Keratinocyte (primary cell): ENCODE data around the gene TM2D3. TPM values are rescaled to one million over a fixed set of nuclear protein-coding genes. Genes with fewer than 3 reads are reported as not detected.
A peak's percentile ranks its signal among the peaks of the same experiment; 100 is the strongest.

Experiments
- DNase-seq: peaks from one replicate; pipeline ENCODE4 v3.0.0-alpha.2; 2011; ENCODE audit warnings: low read depth, missing footprints, low spot score
- FAIRE-seq: peaks from 2 replicates; lab custom pipeline; 2011; peaks lifted over from hg19 to GRCh38; lab: Jason Lieb, UNC
- H2AFZ ChIP-seq: 2 replicates; pipeline ENCODE4 v1.6.0; 2012; ENCODE audit warnings: low read length, control low read depth, inconsistent platforms; ENCODE audit not compliant: control insufficient read depth
- H3K27ac ChIP-seq: 2 replicates; pipeline ENCODE4 v1.5.1; 2011; ENCODE audit warnings: low read length; ENCODE audit not compliant: control insufficient read depth, insufficient read depth
- H3K27me3 ChIP-seq: 3 replicates; pipeline ENCODE4 v1.6.0; 2011; ENCODE audit warnings: low read length; ENCODE audit not compliant: control insufficient read depth, insufficient read depth; ENCODE audit errors: extremely low read depth
- H3K36me3 ChIP-seq, 2 experiments: 2 replicates in 1 of 2; 3 replicates in 1 of 2; pipeline ENCODE4 v1.5.1; 2011; ENCODE audit warnings: low read length in 2 of 2, mild to moderate bottlenecking in 1 of 2; ENCODE audit not compliant: control insufficient read depth in 2 of 2, insufficient read depth in 2 of 2; ENCODE audit errors: extremely low read depth in 1 of 2
- H3K4me1 ChIP-seq: 3 replicates; pipeline ENCODE4 v1.5.1; 2011; ENCODE audit warnings: low read length; ENCODE audit not compliant: control insufficient read depth, insufficient read depth; ENCODE audit errors: extremely low read depth
- H3K4me2 ChIP-seq: 3 replicates; pipeline ENCODE4 v1.6.0; 2011; ENCODE audit warnings: low read depth, low read length; ENCODE audit not compliant: control insufficient read depth, insufficient read depth; ENCODE audit errors: extremely low read depth
- H3K4me3 ChIP-seq, 3 experiments: fragments of 200-600 bp in 1 of 3; sonication (generic) in 1 of 3; 2 replicates in 2 of 3; 3 replicates in 1 of 3; pipeline ENCODE4 v1.5.1; 2011 to 2016; ENCODE audit warnings: low read length in 3 of 3, mild to moderate bottlenecking in 3 of 3, control low read depth in 2 of 3, inconsistent platforms in 1 of 3, low read depth in 1 of 3, mixed read lengths in 1 of 3, mixed run types in 1 of 3, moderate library complexity in 1 of 3; ENCODE audit not compliant: control insufficient read depth in 2 of 3, insufficient read depth in 2 of 3; ENCODE audit errors: extremely low read depth in 1 of 3
- H3K79me2 ChIP-seq: 2 replicates; pipeline ENCODE4 v1.6.0; 2012; ENCODE audit warnings: low read length; ENCODE audit not compliant: control insufficient read depth, insufficient read depth
- H3K9ac ChIP-seq: 3 replicates; pipeline ENCODE4 v1.6.0; 2011; ENCODE audit warnings: low read length; ENCODE audit not compliant: control insufficient read depth, insufficient read depth; ENCODE audit errors: extremely low read depth
- H3K9me1 ChIP-seq: 3 replicates; pipeline ENCODE4 v1.6.0; 2011; ENCODE audit warnings: low read length; ENCODE audit not compliant: control insufficient read depth, insufficient read depth; ENCODE audit errors: extremely low read depth
- H3K9me3 ChIP-seq: 2 replicates; pipeline ENCODE4 v1.5.1; 2012; ENCODE audit warnings: low read depth, low read length; ENCODE audit not compliant: control insufficient read depth
- H4K20me1 ChIP-seq: 3 replicates; pipeline ENCODE4 v1.6.0; 2011; ENCODE audit warnings: low read length; ENCODE audit not compliant: control insufficient read depth, insufficient read depth; ENCODE audit errors: extremely low read depth
- EZH2 ChIP-seq: IDR thresholded peaks from one replicate; pipeline ENCODE4 v1.6.1; 2012; ENCODE audit warnings: inconsistent platforms, mild to moderate bottlenecking, low read length, moderate library complexity
- dilution Hi-C: fragments of 300-500 bp; cut with MboI; formaldehyde crosslinking; loops from one replicate; pipeline ENCODE4 v1.7.0; 2020; ENCODE audit warnings: low sequenced_read_pairs; ENCODE audit not compliant: extremely low pct_ligation_motif_present
- polyA plus RNA-seq, 5 experiments: library from polyadenylated mRNA; depleted of rRNA in 3 of 5; stranded (reverse) in 3 of 5; stranded (forward) in 1 of 5; unstranded in 1 of 5; fragments of >200 nt; gene quantifications; 1 replicate in 1 of 5; 2 replicates in 3 of 5; 3 replicates in 1 of 5; pipeline versions ENCODE4 v1.2.1 to v1.2.3, GENCODE V29; 2011 to 2012; ENCODE audit warnings: missing spikeins in 2 of 5, low read depth in 1 of 5, low replicate concordance in 1 of 5
- TF ChIP-seq, protein P1 (sequence below), 3 experiments: IDR thresholded peaks in 1 of 3; conservative IDR thresholded peaks in 1 of 3; optimal IDR thresholded peaks in 1 of 3; 2 replicates in 2 of 3; 3 replicates in 1 of 3; pipeline versions ENCODE3 to v1.5.1; 2011; ENCODE audit warnings: low read length in 3 of 3, mild to moderate bottlenecking in 3 of 3, moderate library complexity in 2 of 3, control low read depth in 1 of 3, inconsistent platforms in 1 of 3; ENCODE audit not compliant: insufficient read depth in 2 of 3; ENCODE audit errors: extremely low read depth in 1 of 3

Gene TM2D3
- polyA plus RNA-seq, 1 donor (not counting 4 experiments of a cell fraction or from before 2014, with no cell fraction given) = 56.7 TPM

- dilution Hi-C loops = no loop called here
- H3K9me1 ChIP-seq = no peaks in the 10 kb centered on the region
- no peak for FAIRE-seq
These were observed 38.1 kb downstream of the TM2D3 start for GRCh38 chr15:101614001-101614585.

GRCh38 chr15:101613130-101614000 is 38.8 kb downstream of the TM2D3 start:
- no peak overlapping the region for H3K27ac ChIP-seq
- H3K4me1 ChIP-seq = peaks cover 12% of the 10 kb centered on the region
- H3K79me2 ChIP-seq = no peaks in the 10 kb centered on the region
- H3K9ac ChIP-seq = no peak overlapping the region
- no peaks in the 10 kb centered on the region for H3K9me1 ChIP-seq
- no peak for DNase-seq
- dilution Hi-C loops = no loop called here
- H3K4me2 ChIP-seq = no peak overlapping the region
- H4K20me1 ChIP-seq = no peaks in the 10 kb centered on the region
- TF ChIP-seq EZH2 = peak; percentile 11
- TF ChIP-seq, protein P1, sequence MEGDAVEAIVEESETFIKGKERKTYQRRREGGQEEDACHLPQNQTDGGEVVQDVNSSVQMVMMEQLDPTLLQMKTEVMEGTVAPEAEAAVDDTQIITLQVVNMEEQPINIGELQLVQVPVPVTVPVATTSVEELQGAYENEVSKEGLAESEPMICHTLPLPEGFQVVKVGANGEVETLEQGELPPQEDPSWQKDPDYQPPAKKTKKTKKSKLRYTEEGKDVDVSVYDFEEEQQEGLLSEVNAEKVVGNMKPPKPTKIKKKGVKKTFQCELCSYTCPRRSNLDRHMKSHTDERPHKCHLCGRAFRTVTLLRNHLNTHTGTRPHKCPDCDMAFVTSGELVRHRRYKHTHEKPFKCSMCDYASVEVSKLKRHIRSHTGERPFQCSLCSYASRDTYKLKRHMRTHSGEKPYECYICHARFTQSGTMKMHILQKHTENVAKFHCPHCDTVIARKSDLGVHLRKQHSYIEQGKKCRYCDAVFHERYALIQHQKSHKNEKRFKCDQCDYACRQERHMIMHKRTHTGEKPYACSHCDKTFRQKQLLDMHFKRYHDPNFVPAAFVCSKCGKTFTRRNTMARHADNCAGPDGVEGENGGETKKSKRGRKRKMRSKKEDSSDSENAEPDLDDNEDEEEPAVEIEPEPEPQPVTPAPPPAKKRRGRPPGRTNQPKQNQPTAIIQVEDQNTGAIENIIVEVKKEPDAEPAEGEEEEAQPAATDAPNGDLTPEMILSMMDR (optimal IDR thresholded peaks at IDR 0.05 in 1 of 3, IDR thresholded peaks at IDR 0.05 in 1 of 3, conservative IDR thresholded peaks at IDR 0.05 in 1 of 3; ENCODE audit: extremely low read depth in 1 of 3, insufficient read depth in 2 of 3, low read length in 3 of 3) = no peak
- no peak for FAIRE-seq
- no peak overlapping the region for H2AFZ ChIP-seq
- H3K4me3 ChIP-seq = no peak overlapping the region
- no peaks in the 10 kb centered on the region for H3K9me3 ChIP-seq
- no peaks in the 10 kb centered on the region for H3K36me3 ChIP-seq
- peaks cover 33% of the 10 kb centered on the region for H3K27me3 ChIP-seq

More at GRCh38 chr15:101614001-101614585, 38.1 kb downstream of the TM2D3 start:
- Histone ChIP-seq H3K9me3 (no peaks in the 10 kb centered on the region), H3K9ac (no peak overlapping the region), H4K20me1 (no peaks in the 10 kb centered on the region), H3K27me3 (peaks cover 33% of the 10 kb centered on the region), H3K36me3 (no peaks in the 10 kb centered on the region), H3K4me1 (peaks cover 12% of the 10 kb centered on the region), H3K27ac (no peak overlapping the region), H3K4me2 (no peak overlapping the region), H3K79me2 (no peaks in the 10 kb centered on the region), H3K4me3 (no peak overlapping the region), H2AFZ (no peak overlapping the region)
- no peak for DNase-seq
- TF ChIP-seq, protein P1 (optimal IDR thresholded peaks at IDR 0.05 in 1 of 3, IDR thresholded peaks at IDR 0.05 in 1 of 3, conservative IDR thresholded peaks at IDR 0.05 in 1 of 3; ENCODE audit: extremely low read depth in 1 of 3, insufficient read depth in 2 of 3, low read length in 3 of 3) = no peak
- peak; percentile 34 for TF ChIP-seq EZH2
